SK-N-SH (cell line): ENCODE measurements around the gene TCF7L2. TPM values are rescaled to one million over a fixed set of nuclear protein-coding genes. Genes with fewer than 3 reads are reported as not detected.

Experiments used
- CTCF ChIA-PET: fragments of 300-600, 350-600 bp; formaldehyde crosslinking; extraction: SDS; loops from one replicate; lab custom pipeline; 2021; lab: Yijun Ruan, JAX
- POLR2A ChIA-PET: fragments of 350-600 bp; sonication (Branson Sonifier 250); formaldehyde crosslinking; extraction: SDS; loops from one replicate; lab custom pipeline; 2020; ENCODE audit warnings: antibody characterized with exemption, inconsistent platforms; lab: Yijun Ruan, JAX
- DNase-seq: peaks from one replicate; pipeline ENCODE4 v3.0.0; 2012
- H2AFZ ChIP-seq: fragments of 200-600 bp; sonication (generic); 2 replicates; pipeline ENCODE4 v1.8.1; 2016; ENCODE audit warnings: antibody characterized with exemption, mild to moderate bottlenecking, low read depth
- H3F3A ChIP-seq: fragments of 200-600 bp; sonication (generic); replicated peaks from 2 replicates; pipeline ENCODE3; 2016; ENCODE audit warnings: antibody characterized with exemption, mild to moderate bottlenecking; ENCODE audit not compliant: insufficient read depth
- H3K27ac ChIP-seq, 2 experiments: fragments of 200-500 bp in 1 of 2; fragments of 200-600 bp in 1 of 2; sonication (Bioruptor generic) in 1 of 2; sonication (generic), shearing (Covaris generic) in 1 of 2; 2 replicates each; pipeline versions ENCODE4 v1.5.1 to v1.6.1; 2014 to 2016; ENCODE audit warnings: low read depth in 2 of 2, inconsistent platforms in 1 of 2, low read length in 1 of 2, mild to moderate bottlenecking in 1 of 2, mixed read lengths in 1 of 2
- H3K27me3 ChIP-seq: fragments of 200-600 bp; sonication (generic), shearing (Covaris generic); 2 replicates; pipeline ENCODE4 v1.6.1; 2016; ENCODE audit warnings: mixed run types; ENCODE audit not compliant: insufficient read depth
- H3K36me3 ChIP-seq, 2 experiments: fragments of 200-500 bp in 1 of 2; fragments of 200-600 bp in 1 of 2; sonication (Bioruptor generic) in 1 of 2; sonication (generic) in 1 of 2; replicated peaks in 1 of 2; 2 replicates each; pipeline versions ENCODE3 to v1.5.1; 2014 to 2016; ENCODE audit warnings: low read length in 1 of 2, mild to moderate bottlenecking in 1 of 2; ENCODE audit not compliant: insufficient read depth in 2 of 2, control insufficient read depth in 1 of 2
- H3K4me1 ChIP-seq, 2 experiments: fragments of 200-500 bp in 1 of 2; fragments of 200-600 bp in 1 of 2; sonication (Bioruptor generic) in 1 of 2; sonication (generic), shearing (Covaris generic) in 1 of 2; 2 replicates each; pipeline versions ENCODE4 v1.5.1 to v1.6.1; 2014 to 2016; ENCODE audit warnings: low read depth in 1 of 2, low read length in 1 of 2, mixed run types in 1 of 2; ENCODE audit not compliant: insufficient read depth in 2 of 2, control insufficient read depth in 1 of 2
- H3K4me2 ChIP-seq: fragments of 200-600 bp; sonication (generic), shearing (Covaris generic); 2 replicates; pipeline ENCODE4 v1.6.1; 2017; ENCODE audit warnings: mixed run types
- H3K4me3 ChIP-seq, 2 experiments: fragments of 200-500 bp in 1 of 2; fragments of 200-600 bp in 1 of 2; sonication (Bioruptor generic) in 1 of 2; sonication (generic), shearing (Covaris generic) in 1 of 2; 2 replicates each; pipeline versions ENCODE4 v1.5.1 to v1.8.1; 2014 to 2016; ENCODE audit warnings: low read depth in 2 of 2, inconsistent platforms in 1 of 2, low read length in 1 of 2, mild to moderate bottlenecking in 1 of 2, mixed read lengths in 1 of 2, moderate library complexity in 1 of 2
- H3K79me2 ChIP-seq: fragments of 200-600 bp; sonication (generic); 2 replicates; pipeline ENCODE4 v1.8.1; 2017; ENCODE audit warnings: mild to moderate bottlenecking; ENCODE audit not compliant: insufficient read depth
- H3K9ac ChIP-seq: fragments of 200-600 bp; sonication (generic); 2 replicates; pipeline ENCODE4 v1.6.1; 2017; ENCODE audit warnings: mixed run types
- H3K9me2 ChIP-seq: fragments of 200-600 bp; sonication (generic); 2 replicates; pipeline ENCODE4 v1.6.1; 2017; ENCODE audit warnings: mixed run types
- H3K9me3 ChIP-seq: fragments of 200-600 bp; sonication (generic); 2 replicates; pipeline ENCODE4 v1.6.1; 2017; ENCODE audit warnings: mixed run types, mild to moderate bottlenecking, moderate library complexity
- H4K20me1 ChIP-seq: fragments of 200-600 bp; sonication (generic); 2 replicates; pipeline ENCODE4 v1.6.1; 2017; ENCODE audit warnings: mild to moderate bottlenecking, mixed run types; ENCODE audit not compliant: insufficient read depth
- ELF1 ChIP-seq: IDR thresholded peaks from 2 replicates; pipeline ENCODE4 v1.4.0; 2012
- EP300 ChIP-seq, 2 experiments: IDR thresholded peaks; 2 replicates each; pipeline versions ENCODE4 v1.4.0 to v1.6.1; 2012; ENCODE audit warnings: borderline replicate concordance in 1 of 2, low read depth in 1 of 2, low read length in 1 of 2
- EZH2phosphoT487 ChIP-seq: fragments of 200-600 bp; sonication (generic); IDR thresholded peaks from 2 replicates; pipeline ENCODE4 v1.6.1; 2017; ENCODE audit warnings: low read depth, mixed run types, mild to moderate bottlenecking, antibody characterized with exemption, moderate library complexity, borderline replicate concordance
- FOSL2 ChIP-seq: IDR thresholded peaks from 2 replicates; pipeline ENCODE4 v1.4.0; 2012; ENCODE audit warnings: low read depth, mild to moderate bottlenecking, moderate library complexity, borderline replicate concordance
- FOXJ3 ChIP-seq: sonication (generic); formaldehyde crosslinking; IDR thresholded peaks from 2 replicates; pipeline ENCODE4 v1.5.1; 2020; ENCODE audit warnings: mild to moderate bottlenecking, missing genetic modification reagents
- GATA2 ChIP-seq: sonication (generic); formaldehyde crosslinking; IDR thresholded peaks from 2 replicates; pipeline ENCODE4 v1.5.0; 2020; ENCODE audit warnings: mild to moderate bottlenecking, missing genetic modification reagents
- JUND ChIP-seq: IDR thresholded peaks from 2 replicates; pipeline ENCODE4 v1.4.0; 2012
- NFIC ChIP-seq: IDR thresholded peaks from 2 replicates; pipeline ENCODE4 v1.4.0; 2012; ENCODE audit warnings: borderline replicate concordance
- POLR2AphosphoS5 ChIP-seq: IDR thresholded peaks from 2 replicates; pipeline ENCODE4 v1.6.1; 2012; ENCODE audit warnings: low read depth, low read length
- RAD21 ChIP-seq: IDR thresholded peaks from 2 replicates; pipeline ENCODE4 v1.6.1; 2012; ENCODE audit warnings: mild to moderate bottlenecking, low read length
- RFX5 ChIP-seq: IDR thresholded peaks from 2 replicates; pipeline ENCODE4 v1.6.1; 2012; ENCODE audit warnings: mild to moderate bottlenecking, improper control_type of control experiment, low read length
- TCF12 ChIP-seq: IDR thresholded peaks from 2 replicates; pipeline ENCODE4 v1.4.0; 2012
- TEAD4 ChIP-seq: IDR thresholded peaks from 2 replicates; pipeline ENCODE4 v1.4.0; 2012; ENCODE audit warnings: mild to moderate bottlenecking, borderline replicate concordance; ENCODE audit not compliant: insufficient read depth
- WGBS: methylation state at CpG from one replicate; pipeline ENCODE4 v1.1.6; 2017; ENCODE audit warnings: low lambda C conversion rate; 5-methylcytosine and 5-hydroxymethylcytosine counted together
- polyA plus RNA-seq, 3 experiments: library from polyadenylated mRNA; depleted of rRNA; stranded (reverse); fragments of >200 nt; gene quantifications; 2 replicates each; pipeline ENCODE4 v1.2.3, GENCODE V29; 2012
- TF ChIP-seq, protein P1 (sequence below): fragments of 200-600 bp; sonication (generic); IDR thresholded peaks from 2 replicates; pipeline ENCODE4 v1.6.1; 2017; ENCODE audit warnings: antibody characterized with exemption, mild to moderate bottlenecking, moderate library complexity
- TF ChIP-seq, protein P2 (sequence below): fragments of 150-350 bp; IDR thresholded peaks from 2 replicates; pipeline ENCODE4 v1.6.1; 2016; ENCODE audit warnings: mild to moderate bottlenecking, low read depth, low read length
- TF ChIP-seq, protein P3 (sequence below): IDR thresholded peaks from 2 replicates; pipeline ENCODE4; 2012
- TF ChIP-seq, protein P4 (sequence below): IDR thresholded peaks from 2 replicates; pipeline ENCODE4 v1.4.0; 2012; ENCODE audit warnings: low read depth

TCF7L2 gene
- polyA plus RNA-seq, 1 of the 3 experiments (the other 2 are of a cell fraction), result 10.2 TPM

DNA sequence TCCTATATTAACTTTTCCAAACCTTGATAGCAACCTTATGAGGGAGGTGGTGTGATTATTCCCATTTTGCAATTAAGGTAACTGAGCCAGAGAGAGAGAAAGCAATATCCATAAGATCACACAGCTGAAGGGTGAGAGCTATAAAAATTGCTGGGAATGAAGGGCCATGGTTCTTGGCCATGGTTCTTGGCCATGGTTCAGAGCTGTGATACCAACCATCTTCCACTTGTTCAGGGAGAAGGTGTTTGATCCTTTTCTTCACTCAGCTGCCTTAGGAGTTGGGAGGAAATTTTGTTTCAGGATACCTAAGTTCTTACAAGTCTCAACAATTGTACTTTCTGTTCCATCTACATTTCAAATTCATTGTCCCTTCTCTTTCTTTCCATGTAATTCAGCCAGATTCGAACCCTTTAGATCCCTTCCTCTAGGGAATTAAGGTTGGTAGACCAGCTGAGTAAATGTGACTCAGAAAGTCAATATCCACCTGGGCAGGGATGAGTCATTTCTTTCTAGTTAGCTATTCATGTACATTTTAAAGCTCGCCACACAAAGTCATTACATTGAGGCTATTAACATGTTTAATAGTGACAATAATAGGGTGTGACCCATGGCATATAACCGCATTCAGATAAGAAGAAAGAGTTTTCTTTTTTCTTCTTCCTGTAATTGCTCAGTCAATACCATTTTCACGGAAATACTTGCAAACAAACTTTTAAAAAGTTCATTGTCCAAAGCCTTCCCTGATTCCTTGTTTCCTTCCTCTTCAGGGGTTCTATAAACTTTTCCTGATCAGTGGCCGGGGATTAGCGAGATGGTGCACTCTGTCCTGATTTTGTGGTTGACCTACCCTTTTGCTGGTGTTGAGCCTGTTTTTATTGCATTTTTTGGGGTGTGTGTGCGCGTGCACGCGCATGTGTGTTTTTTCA is 143.4 kb downstream of the TCF7L2 start:
- Histone ChIP-seq H3K9me3 (no peaks in the 10 kb centered on the region), H3K4me2 (no peak overlapping the region), H3K4me3 (no peak overlapping the region), H2AFZ (no peak overlapping the region), H3K27ac (peak overlapping the region in 1 of 2 experiments; percentile 24; a peak in 1 of 4 replicates), H3K9me2 (no peaks in the 10 kb centered on the region), H3F3A (peaks cover 4% of the 10 kb centered on the region), H3K79me2 (0 out of 2 replicates have a peak, but pooled peaks cover 2% of the 10 kb centered on the region), H3K36me3 (no peaks in the 10 kb centered on the region), H3K9ac (no peak overlapping the region), H3K4me1 (peaks cover 0 to 6% of the 10 kb centered on the region in 2 experiments; a peak in 2 of 4 replicates), H3K27me3 (no peaks in the 10 kb centered on the region), H4K20me1 (no peaks in the 10 kb centered on the region)
- CTCF ChIA-PET, result no interaction called here
- POLR2A ChIA-PET, result no interaction called here
- 86% methylated on average over 10 of the region's 10 CpGs for WGBS
- no peak for DNase-seq
- TF ChIP-seq RFX5, result no peak
- peak; percentile 55 for TF ChIP-seq JUND
- no peak for TF ChIP-seq ELF1
- TF ChIP-seq FOSL2, result peak; percentile 52; the same call in 1 of the 2 replicates
- TF ChIP-seq TCF12, result peak; percentile 22; the same call in 1 of the 2 replicates
- no peak for TF ChIP-seq EZH2phosphoT487

DNA sequence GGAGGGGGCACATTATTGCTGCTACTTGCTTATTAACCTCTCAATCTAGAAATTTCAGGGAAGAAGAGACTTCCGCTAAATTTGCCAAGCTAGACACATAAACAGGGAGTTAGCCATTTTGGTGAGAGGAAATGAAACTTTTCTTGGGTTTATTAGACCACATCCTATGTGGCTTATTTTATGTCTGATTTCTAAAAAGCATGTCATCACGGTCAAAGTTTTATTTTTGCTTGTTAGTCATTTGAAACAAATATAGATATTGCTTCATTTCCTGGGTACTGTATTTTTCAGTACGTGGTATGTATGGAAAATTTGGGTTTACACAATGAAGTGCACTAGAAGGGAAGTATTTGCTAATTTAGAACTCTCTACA is 144.1 kb downstream of the TCF7L2 start:
- no peak overlapping the region for H3K9ac ChIP-seq
- no peak overlapping the region for H3K4me3 ChIP-seq
- no peaks in the 10 kb centered on the region for H3K27me3 ChIP-seq
- no peak overlapping the region for H2AFZ ChIP-seq
- no peaks in the 10 kb centered on the region for H4K20me1 ChIP-seq
- DNase-seq, result no peak
- no peaks in the 10 kb centered on the region for H3K9me3 ChIP-seq
- H3K9me2 ChIP-seq, result no peaks in the 10 kb centered on the region
- TF ChIP-seq RAD21 (no peak), FOXJ3 (CRISPR knock-in tag) (no peak), POLR2AphosphoS5 (no peak), EZH2phosphoT487 (no peak), GATA2 (no peak), NFIC (no peak), TEAD4 (no peak), RFX5 (no peak), EP300 (IDR thresholded peaks at IDR 0.05; ENCODE audit: borderline replicate concordance in 1 of 2, low read depth in 1 of 2, low read length in 1 of 2) (no peak)
- TF ChIP-seq, protein P1, sequence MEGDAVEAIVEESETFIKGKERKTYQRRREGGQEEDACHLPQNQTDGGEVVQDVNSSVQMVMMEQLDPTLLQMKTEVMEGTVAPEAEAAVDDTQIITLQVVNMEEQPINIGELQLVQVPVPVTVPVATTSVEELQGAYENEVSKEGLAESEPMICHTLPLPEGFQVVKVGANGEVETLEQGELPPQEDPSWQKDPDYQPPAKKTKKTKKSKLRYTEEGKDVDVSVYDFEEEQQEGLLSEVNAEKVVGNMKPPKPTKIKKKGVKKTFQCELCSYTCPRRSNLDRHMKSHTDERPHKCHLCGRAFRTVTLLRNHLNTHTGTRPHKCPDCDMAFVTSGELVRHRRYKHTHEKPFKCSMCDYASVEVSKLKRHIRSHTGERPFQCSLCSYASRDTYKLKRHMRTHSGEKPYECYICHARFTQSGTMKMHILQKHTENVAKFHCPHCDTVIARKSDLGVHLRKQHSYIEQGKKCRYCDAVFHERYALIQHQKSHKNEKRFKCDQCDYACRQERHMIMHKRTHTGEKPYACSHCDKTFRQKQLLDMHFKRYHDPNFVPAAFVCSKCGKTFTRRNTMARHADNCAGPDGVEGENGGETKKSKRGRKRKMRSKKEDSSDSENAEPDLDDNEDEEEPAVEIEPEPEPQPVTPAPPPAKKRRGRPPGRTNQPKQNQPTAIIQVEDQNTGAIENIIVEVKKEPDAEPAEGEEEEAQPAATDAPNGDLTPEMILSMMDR, result no peak
- TF ChIP-seq, protein P2, sequence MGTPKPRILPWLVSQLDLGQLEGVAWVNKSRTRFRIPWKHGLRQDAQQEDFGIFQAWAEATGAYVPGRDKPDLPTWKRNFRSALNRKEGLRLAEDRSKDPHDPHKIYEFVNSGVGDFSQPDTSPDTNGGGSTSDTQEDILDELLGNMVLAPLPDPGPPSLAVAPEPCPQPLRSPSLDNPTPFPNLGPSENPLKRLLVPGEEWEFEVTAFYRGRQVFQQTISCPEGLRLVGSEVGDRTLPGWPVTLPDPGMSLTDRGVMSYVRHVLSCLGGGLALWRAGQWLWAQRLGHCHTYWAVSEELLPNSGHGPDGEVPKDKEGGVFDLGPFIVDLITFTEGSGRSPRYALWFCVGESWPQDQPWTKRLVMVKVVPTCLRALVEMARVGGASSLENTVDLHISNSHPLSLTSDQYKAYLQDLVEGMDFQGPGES, result no peak
- TF ChIP-seq, protein P3, sequence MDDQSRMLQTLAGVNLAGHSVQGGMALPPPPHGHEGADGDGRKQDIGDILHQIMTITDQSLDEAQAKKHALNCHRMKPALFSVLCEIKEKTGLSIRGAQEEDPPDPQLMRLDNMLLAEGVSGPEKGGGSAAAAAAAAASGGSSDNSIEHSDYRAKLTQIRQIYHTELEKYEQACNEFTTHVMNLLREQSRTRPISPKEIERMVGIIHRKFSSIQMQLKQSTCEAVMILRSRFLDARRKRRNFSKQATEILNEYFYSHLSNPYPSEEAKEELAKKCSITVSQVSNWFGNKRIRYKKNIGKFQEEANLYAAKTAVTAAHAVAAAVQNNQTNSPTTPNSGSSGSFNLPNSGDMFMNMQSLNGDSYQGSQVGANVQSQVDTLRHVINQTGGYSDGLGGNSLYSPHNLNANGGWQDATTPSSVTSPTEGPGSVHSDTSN, result no peak
- TF ChIP-seq, protein P4, sequence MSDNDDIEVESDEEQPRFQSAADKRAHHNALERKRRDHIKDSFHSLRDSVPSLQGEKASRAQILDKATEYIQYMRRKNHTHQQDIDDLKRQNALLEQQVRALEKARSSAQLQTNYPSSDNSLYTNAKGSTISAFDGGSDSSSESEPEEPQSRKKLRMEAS, result no peak
- peak overlapping the region in 1 of 2 experiments; percentile 24; a peak in 1 of 4 replicates for H3K27ac ChIP-seq
- H3K36me3 ChIP-seq, result no peaks in the 10 kb centered on the region
- CTCF ChIA-PET, result no interaction called here
- H3K79me2 ChIP-seq, result no peaks in the 10 kb centered on the region
- H3F3A ChIP-seq, result peaks cover 4% of the 10 kb centered on the region
- POLR2A ChIA-PET, result no interaction called here
- WGBS, result 60% methylated on average over 3 of the region's 3 CpGs
- H3K4me1 ChIP-seq, result peaks cover under 1 to 6% of the 10 kb centered on the region in 2 experiments; a peak in 2 of 4 replicates
- H3K4me2 ChIP-seq, result no peak overlapping the region
